Activated T-helper 1 cell treated with Interleukin-2 at 50 U/mL for 16 hours (primary cell): ENCODE results near the gene DRC1.
"Not testable (repeated sequence)": the region's sequence is repeated elsewhere in the genome, so short reads cannot be mapped to it uniquely, and the experiment has no call there.

Experiments
- DNase-seq: peaks from one replicate; pipeline ENCODE4 v3.0.0-alpha.2; 2020; ENCODE audit warnings: low read depth

Gene DRC1

DNA sequence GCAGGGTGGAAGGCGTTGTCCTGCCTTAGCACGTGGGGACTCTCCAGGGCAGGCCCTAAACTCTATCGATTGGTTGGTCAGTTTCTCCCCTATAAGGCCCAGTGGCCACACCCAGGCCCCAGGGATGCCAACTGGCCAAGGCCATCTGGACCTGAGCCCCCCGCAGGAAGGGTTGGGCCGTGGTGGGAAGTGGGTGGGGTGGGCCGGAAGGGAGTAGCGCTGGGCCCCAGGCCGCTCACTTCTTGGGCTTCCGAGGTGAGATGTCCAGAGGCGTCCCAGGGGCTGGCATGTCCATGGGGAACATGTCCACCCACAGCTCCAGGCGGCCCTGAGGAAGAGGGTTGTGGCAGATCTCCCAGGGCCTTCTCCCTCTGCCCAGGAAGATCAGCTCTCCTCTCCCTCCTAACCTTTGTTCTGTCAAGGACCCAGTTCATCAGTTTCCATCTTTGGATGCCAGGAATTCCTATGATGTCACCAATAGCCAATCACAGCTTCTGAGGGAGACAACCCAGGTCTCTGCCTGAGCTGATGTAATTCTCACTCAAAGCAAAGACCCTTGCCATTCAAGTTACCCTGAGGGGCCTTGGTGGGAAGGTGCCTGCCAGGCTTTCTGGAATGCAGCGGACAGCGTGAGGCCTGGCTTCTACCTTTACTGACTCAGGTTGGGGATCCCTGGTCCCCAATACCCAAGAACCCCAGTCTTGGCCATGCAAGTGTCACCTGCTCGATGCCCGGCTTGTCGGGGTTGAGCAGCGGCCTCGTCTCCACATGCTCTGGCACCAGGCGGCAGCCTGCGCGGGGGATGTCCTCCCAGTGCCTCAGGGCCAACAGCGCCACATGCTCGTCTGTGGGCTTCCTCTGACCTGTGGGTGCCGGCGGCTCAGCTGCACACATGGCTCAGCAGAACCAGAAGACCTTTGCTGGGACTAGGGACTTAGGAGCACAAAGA lies 61.8 kb downstream of the DRC1 start:
- DNase-seq = no peak

DNA sequence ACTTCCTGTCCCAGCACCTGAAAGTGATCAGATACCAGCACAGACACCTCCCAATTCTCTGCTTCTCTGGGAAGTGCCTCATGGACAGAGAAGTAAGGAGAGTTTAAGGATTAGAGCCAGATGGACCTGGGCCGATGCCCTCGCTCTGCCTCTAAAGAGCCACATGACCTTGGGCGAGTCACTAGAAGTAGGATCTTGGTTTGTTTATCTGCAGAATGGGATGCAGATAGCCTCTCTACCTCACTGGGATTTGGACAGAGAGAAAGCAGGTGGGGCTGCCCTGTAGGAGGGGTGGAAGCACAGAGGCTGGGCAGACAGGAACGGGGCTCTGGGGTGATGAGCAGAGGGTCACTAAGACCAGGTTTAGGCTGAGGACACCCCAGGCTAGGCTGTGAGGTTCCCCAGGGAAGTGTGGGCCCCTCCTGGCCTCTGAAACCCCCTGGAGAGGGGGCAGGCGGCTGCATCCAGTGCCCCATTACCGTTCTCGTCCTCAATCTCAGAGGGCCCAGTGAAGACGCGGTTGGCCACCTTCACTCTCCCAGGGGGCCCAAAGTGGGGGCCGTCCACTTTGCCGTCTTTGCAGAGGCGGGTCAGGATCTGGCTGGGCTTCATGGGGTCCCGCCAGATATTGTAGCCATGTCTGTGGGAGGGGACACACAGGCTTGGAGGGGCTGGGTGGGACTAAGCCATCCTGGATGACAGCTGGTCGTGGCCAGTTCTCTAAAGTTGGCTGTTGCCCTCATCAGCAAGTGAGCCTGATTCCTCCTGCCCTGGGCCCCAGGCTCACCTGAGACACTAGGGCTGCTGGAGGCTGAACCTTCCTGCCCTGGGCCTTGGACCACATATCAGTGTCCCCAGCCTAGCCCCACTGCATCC lies 62.9 kb downstream of the DRC1 start:
- no peak for DNase-seq

DNA sequence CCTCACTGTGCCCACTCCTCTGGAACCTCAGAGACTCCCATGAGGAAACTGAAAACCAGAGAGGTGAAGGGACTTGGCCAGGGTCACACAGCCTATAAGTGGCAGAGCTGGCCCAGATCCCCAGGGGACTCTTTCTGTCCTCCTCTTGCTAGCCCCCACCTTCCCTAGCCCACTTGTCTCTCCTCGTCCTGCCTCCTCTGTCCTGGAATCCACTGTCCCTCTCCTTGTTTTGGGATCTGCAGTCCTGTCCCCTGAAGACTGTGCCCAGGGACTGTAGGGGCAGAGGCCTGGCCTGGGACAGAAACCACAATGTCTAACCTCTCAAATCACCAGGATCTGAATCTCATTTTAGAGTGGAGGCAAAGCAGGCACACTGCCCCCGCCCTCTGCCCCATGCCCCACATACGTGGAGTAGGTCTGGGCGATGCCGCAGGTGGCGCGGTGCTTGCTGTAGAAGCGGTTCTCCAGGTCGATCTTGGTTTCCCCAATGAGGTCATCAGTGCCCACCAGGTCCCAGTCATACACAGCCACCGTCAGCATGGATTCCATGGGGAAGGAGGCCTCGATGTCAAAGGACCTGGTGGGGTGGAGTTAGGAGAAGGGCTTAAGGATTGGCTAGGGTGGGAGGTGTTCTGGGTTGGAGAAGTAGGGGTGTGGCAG lies 63.7 kb downstream of the DRC1 start:
- no peak for DNase-seq

DNA sequence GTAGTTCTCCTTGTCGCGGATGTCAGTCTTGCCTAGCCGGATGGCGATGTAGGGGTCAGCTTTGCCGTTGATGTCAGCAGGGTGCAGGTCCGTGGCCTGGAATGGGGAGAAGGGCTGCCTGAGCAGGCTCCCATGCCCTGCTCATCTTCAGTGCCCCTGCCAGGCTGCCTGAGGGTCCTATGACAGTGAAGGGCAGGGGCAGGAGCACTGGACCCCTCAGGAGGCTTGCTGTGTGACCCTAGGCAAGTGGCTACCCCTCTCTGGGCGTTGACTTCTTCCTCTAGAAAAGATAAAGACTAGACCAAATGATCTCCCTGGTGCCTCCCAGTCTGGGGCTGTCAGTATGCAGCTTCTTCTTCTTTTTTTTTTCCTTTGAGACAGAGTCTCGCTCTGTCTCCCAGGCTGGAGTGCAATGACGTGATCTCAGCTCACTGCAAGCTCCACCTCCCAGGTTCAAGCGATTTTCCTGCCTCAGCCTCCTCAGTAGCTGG lies 64.3 kb downstream of the DRC1 start:
- no peak for DNase-seq

DNA sequence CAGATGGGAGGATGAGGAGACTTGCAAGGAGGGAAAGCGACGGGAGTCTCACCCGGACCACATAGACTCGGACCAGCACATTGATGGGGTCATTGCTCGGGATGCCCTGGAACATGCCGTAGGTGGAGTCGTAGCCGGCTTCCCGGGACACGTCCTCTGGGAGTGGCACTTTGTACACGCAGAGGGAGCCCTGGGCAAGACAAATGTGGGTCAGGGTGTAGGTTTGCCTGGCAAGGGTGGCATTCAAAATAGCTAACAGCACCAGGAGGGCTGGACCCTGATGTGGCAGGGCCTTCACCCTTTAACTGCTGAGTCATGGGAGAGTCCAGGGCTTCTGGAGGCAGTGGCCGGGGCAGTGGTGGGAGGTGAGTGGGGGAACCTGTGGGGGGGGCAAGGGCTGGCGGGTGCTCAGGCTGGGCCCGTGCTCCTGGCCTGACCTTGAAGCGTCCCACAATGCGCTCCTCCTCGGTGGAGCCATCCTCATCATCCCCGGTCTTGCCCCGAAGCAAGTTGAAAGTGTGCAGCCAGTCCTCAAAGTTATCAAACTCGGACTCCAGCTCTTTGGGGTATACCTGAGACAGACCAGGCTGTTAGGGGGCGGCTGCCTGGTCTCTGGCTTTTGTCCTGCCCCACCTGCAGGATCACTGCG lies 65.1 kb downstream of the DRC1 start:
- no peak for DNase-seq

DNA sequence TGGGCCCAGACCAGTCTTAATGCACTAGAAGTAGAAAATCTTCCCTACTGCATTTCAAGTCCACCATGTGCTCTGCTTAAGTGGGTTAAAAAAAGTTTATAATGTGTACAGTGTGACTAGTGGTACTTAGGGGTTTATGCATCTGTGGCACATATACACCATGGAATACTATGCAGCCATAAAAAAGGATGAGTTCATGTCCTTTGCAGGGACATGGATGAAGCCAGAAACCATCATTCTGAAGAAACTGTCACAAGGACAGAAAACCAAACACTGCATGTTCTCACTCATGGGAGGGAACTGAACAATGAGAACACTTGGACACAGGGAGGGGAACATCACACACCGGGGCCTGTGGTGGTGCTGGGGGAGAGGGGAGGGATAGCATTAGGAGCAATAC lies 66.8 kb downstream of the DRC1 start:
- not testable (repeated sequence) for DNase-seq

DNA sequence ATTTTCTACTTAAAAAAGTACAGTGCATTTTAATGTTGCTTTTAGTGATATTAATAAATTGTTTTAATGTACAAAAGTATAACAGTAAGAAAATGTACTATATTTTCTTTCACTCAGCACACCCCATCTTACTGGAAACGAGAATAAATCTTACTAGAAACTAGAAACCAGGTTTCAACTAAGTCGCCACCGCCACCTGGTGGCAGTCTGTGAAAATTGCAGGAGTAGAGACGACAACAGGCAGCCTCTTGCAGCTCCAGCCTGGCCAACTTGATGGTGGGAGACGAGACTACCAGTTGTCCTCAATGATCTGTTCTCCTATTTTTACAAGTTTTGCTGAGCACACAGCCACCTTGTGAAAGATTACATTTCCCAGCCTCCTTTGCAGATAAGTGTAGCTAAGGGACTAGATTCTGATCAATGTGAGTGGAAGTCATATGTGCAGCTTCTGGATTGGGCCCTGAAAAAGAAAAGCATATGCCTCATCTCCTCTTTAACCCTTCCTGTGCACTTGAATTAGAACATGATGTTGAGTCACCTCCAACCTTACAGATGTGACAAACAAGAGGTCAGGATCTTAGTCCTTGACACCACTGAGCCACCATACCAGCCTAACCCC lies 67.5 kb downstream of the DRC1 start:
- no peak for DNase-seq

DNA sequence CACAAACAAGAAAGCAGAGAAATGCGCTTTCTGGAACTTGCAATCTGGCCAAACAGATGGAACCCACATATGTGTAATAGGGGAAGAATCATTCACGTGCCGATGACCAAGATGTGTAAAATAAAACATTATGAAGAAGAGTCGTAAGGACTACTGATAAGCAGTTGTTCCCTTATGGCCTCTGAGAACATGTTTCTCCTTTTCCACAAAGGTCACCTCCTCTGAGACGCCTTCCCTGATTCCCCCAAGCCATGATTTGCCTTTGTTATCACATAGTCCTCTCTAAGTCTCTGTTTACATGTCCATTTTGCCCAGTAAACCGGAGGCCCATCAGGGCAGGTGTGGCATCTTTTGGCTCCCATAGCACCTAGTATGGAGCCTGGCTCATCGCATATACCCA lies 68.2 kb downstream of the DRC1 start:
- no peak for DNase-seq

DNA sequence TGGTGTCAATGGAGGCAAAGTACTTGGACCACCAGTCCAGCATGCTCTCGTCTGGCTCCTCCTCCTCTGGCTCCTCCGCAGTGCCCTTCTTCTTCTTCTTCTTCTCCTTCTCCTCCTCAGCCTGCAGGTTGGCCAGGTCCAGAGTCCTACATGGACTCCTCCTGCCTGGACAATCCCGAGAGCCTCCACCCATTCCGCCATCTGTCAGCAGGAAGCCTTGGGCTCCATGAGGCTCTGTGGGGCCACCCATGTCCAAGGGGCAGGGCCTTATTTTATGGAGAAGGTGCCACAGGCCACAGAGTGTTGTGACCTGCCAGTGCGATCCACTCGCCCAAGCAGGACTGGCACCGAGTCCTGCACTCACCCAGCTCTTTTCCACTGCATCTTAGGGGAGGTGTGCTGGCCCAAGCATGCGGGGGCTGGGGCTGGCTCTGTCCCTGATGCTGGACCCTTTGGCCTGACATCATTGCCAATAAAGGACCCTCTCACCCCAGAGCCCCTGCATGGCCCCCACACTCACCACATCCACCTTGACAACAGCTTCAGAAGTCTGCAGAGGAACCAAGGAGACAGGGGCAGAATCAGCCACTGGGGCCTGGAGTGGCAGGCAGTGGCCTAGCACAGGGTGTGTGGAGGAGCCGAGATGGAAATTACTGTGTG lies 69.0 kb downstream of the DRC1 start:
- no peak for DNase-seq

DNA sequence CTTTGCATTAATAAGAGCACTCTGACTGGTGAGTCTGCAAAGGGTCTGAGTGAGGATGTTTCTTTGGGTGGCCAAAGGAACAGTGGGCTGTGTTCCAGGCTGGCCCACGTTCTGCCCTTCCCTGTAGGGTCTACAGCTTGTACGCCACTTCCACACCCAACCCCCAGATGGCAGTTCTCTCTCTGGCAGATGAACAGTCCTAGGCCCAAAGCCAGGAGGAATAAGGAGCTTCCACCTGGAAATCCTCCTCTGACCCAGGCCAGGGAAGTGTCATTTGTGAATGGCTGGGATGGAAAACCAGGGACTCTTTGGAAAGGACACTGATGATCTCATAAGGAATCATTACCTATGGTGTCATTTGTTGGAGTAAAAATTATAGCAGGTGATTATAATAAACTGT lies 69.6 kb downstream of the DRC1 start:
- DNase-seq = no peak

DNA sequence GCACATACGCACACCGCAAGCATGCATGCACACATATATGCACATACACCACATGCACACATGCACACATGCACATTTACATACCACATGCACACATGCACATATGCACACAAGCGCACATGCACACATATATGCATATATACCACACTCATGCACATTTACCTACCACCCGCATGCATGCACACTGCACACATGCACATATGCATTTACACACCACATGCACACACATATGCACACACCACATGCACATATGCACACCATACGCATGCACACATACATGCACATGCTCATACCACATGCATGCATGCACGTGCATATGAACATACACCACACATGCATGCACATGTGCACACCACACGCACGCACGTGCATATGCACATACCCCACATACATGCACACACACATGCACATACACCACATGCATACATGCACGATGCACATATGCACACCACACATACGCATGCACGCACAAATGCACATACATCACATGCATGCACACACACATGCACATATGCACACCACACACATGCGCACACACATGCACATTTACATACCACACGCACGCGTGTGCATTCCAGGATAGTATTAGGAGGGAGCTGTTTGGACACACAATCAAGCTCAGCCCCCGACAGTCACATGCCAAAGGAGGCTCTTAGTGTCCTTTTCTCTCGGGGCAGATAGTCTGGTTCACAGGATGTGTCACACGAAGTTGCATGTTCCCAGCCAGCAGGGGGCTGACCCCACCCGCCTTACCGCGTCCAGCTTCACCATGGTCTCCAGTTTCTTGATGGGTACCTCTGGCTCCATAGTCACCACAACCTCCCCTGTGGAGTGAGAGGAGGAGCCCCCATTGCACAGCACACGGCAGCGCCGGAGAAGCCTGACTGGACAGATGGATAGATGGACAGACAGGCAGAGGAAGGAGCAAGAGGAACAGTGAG lies 70.3 kb downstream of the DRC1 start:
- no peak for DNase-seq

DNA sequence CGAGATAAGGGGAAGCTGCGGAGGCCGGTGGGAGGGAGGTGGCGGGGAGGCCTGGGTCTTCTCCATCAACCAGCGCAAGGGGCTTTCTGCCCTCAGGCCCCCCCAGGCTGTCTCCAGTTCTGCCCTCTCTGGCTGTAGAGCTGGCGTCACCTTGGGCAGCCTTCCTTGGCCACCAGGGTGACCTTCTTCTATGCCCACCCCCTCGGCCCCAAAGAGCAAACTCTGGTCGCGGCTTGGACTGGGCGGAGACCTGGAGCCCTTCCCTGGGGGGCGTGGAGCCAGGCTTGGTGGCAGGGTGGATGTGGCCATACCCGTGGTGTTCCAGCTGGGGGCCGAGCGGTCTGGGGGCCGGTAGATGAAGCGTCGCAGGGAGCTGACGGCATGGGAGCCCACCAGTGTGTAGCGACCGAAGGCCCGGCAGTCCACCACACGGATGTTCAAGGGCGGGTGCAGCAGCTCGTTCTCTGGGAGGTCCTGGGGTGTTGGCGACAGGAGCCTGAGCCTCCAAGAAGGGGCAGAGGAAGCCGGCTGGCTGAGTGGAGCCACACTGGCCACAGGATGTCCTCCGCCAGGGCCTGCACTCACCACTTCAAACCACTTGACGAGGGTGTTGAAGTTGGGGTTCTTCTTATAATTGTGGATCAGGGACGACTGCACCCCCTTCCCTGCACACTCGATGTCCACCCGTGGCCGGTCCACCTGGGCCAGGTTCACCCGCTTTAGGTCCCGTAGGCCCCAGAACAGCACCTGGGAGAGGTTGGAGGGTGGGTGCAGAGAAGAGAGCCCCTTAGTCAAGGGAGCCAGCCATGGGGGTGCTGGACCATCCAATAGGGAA lies 71.3 kb downstream of the DRC1 start:
- no peak for DNase-seq

DNA sequence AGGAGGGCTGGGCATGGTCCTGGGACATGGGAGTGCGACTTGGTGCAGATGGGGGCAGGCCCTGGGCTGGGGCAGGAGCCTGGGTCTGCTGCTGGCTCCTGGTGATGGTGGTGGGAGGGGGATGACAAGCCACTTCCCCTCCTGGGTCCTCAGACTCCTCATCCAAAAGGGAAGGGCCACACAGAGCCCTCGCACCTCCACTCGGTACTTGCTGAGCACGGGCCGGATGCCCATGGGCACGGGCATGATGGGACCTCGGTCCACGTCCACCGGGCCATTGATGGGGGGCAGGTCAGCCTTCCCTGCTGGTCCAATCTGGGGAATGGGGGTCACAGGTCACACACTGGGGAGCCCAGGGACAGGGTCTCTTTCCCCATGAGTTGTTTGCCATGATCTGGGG lies 72.1 kb downstream of the DRC1 start:
- no peak for DNase-seq

DNA sequence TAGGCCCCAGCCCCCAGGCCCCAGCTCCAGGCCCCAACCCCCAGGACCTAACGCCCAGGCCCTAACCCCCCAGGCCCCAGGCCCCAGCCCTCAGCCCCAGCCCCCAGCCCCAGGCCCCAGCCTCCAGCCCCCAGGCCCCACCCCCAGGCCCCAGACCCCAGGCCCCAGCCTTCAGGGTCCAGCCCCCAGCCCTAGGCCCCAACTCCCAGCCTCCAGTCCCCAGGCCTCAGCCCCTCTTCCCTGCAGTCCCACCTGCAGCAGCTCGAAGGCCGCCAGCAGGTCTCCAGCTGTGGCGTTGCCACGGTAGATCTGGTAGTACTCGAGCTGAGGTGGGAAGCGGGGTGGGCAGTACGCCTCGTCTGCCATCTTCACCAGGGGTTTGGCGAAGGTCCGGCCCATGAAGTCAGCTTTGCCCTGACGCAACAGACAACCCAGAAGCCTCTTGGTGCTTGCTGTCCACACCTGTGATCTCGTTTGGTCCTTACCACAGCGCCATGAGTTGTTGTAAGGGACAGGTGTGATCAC lies 72.6 kb downstream of the DRC1 start:
- no peak for DNase-seq

DNA sequence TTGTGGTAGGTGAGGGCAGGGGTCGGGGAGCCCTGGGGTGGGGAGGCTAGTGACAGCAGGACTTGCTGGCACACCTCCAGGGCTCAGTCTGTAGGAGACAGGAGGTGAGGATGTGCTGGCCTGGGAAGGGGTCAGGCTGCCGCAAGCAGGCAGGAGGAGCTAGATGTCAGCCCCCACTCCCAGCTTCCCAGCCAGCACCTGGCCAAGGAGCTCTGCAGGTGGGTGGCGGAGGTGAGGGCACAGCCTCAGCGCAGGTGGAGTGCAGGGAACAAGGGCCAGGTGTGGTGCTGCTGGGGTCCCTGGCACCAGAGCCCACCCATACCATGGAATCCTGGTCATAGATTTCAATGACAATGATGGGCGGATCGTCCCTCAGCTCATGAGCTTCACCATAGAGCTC lies 73.3 kb downstream of the DRC1 start:
- no peak for DNase-seq

DNA sequence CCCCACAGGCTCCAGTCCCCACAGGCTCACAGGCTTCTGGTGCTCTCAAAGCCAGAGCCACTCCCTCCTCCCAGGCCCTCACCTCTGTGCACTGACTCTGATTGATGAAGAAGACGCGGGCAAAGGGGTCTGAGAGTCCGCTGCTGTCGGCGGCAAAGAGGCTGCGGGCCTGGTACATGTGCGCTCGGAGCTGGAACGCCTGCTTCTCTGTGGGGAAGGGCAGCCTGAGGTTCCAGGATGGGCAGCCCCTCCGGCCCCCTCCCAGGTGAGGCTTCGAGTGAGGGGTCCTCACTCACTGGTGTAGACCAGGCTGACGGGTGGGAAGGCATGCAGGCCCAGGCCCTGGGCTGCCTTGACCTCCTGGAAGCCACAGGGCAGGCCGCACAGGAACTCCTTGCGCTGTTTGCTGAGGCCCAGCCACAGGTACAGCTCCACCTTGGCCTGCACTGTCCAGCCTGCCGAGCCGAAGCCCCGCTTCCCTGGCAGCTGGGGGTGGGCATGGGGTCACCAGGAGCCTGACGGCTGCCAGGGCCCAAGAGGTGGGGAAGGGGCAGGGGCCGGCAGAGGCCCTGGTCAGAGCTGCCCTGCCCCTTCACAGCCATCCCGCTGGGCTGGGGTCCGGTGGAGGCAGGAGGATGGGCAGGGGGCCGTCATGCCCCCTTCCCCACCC lies 74.2 kb downstream of the DRC1 start:
- DNase-seq = no peak

DNA sequence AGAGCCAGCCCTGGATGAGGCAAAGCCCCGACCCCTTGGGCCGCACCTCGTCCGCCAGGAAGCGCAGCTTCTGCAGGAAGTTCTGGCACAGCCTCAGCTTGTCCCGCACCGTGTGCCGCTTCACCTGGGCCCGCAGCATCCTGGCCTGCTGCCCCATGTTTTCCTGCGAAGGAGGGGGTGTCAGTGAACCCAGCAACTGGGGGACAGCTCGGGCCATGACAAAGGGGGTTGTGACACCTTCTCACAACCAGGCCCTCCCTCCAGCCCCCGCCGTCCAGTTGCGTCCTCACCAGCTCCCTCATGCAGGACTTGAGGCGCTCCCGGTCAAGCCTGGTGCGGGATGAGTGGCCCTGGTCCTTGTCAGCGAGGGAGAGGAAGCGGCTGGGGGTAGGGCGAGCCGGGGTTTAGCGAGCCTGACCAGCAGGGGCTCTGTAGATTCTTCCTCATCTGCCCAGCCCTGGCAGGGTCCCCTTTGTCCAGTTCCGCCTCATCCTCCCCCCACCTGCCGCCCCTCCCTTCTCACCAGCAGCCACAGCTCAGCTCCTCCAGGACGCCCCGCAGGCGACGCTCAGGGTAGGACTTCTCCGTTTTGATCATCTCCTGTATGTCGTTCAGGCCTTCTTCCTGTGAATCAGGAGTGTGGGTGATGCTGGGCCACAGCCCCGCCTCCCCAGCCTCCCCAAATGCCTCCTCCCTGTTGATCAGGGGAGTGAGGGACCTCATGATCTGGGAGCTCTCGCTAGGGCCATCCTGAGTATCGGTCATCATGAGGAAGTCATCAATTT lies 75.6 kb downstream of the DRC1 start:
- DNase-seq = no peak
